CMK (cell line): ENCODE measurements around the gene KRT83.
A peak's percentile ranks its signal among the peaks of the same experiment; 100 is the strongest.
"Not testable (repeated sequence)": the region's sequence is repeated elsewhere in the genome, so short reads cannot be mapped to it uniquely, and the experiment has no call there.

Experiments used
- DNase-seq: peaks from one replicate; pipeline ENCODE4 v3.0.0-alpha.2; 2010; ENCODE audit warnings: low read depth

Gene KRT83

GRCh38 chr12:52286857-52287785 is 34.1 kb downstream of the KRT83 start:
- not testable (repeated sequence) for DNase-seq

DNA sequence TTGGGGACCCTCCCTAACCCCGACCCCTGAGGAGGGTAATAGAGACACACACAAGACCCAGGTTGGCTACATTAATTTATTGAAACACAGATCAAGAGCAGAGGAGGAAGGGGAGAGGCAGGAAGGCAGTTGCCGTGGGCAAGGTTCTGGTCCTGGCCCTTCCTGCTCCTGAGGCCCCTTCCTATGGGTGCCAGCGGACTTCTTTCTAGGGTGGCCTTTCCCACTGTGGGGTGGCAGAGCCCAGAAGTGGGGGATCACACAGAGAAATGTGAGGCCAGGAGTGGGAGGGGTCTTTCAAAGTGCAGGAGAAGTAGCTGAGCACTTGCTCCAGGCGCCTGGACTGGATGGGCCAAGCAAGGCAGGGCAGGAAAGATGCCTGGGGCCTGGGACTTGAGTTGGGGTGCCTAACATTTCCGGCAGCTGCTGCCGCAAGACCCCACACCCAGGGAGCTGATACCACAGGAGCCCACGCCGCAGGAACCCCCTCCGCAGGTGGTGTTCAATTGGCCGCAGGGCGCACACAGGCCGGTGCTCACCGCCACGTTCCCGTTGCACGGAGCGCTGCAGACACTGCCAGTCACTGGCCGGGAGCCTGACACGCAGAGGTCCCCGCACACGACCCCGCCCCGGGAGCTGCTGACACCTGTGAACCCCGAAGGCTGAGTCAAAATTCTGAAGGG is 35.2 kb downstream of the KRT83 start:
- no peak for DNase-seq

DNA sequence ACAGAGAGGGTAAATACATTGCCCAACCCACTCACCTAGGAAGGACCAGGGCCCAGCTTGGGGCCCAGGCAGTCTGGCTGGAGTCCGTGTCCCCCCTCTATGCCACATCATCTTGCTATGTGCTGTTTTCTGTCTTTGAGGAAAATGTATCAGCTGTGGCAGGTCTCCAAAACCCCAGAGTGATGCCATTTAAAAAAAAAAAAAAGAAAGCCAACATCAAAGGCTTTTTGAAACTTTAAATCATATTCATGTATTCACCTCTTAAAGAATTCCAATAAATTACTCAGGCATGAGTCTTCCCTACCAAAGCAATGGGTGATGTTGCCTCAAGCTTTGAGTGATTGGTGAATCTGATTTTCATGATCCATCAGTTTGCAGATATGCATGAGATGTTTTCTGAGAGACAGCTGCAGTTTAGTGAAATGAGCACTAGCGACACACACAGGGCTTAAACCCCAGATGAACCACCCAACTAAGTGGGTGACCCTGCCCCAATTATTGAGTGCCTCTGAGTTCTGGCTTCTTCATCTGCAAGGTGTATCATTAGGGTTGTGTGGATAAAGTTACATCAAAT is 35.9 kb downstream of the KRT83 start:
- DNase-seq = no peak

GRCh38 chr12:52284562-52285171 is 36.5 kb downstream of the KRT83 start:
- DNase-seq = no peak

DNA sequence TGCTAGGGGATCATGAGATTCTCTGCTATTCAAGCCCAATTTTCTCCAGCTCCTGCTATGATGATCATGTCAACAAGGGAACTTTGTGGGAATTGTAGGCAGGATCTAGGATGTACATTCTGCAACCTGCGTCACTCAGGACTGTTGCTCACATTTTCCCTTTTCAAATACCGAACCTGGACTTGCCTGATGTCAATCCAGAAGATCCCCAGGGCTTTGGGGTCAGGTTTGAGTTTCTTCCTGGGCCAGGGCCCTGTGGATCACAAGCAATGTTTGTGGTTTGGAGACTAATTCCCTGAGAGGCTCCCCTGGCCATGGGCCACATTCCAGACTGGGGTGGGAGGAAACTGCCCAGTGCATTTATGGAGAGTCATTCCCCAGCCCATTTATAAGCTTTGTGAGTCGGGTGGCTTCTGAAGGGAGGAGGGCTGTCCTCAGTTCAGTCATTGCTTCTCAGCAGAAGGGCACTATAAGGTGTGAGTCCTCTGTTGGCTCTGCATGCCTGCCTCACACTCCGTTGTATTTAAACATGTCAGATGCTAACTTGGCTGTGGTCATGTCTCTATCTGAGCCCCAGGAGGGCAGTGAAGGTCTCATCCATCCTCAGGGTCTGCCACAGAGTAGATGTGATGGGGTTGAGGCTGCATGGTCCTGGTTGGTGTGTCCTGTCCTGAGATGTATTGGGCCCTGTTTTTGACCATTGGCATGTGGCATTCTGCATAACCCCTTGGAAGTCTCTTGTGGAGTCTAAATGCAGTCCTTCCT is 40.2 kb downstream of the KRT83 start:
- no peak for DNase-seq

GRCh38 chr12:52280319-52280795 is 40.8 kb downstream of the KRT83 start:
- no peak for DNase-seq

DNA sequence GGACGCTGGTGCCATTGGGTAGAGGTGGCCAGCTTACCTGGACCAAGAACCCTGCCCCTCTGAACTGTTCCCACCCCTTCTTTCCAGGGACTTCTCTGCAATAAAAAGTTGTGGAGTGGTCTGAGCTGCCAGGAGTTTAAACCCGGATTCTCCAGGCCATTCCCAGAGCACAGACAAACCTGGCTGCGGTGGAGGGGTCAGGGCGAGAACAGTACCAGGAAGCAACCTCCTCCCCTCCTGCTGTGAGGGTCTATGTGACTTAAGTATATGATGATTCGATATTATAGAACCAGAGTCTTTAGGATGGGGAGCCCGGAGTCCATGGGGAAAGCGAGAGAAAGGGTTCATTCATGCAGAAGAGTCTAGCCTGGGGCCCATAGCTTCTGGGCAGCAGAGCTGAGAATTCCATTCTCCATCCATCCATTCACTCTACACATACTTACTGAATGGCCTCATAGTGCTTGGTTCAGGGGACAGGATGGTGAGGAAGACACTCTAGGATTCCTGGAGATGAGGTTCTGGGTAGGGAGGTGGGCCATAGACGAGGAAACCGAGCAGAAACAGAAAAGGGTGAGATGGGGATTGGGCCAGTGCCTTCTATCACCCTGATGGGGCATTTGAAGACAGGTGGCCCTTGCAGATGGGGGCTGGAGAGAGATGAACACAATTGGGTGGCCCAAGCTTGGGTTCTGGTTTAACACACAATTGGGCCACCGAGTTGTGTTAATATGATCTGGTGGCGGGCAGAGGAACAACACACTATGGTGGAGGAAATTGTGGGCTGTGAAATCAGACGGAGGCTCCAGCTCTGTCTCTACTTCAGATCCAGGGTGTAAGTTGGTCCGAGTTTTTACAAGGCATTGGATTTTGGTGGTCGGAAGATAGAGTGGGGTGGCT is 41.5 kb downstream of the KRT83 start:
- no peak for DNase-seq

DNA sequence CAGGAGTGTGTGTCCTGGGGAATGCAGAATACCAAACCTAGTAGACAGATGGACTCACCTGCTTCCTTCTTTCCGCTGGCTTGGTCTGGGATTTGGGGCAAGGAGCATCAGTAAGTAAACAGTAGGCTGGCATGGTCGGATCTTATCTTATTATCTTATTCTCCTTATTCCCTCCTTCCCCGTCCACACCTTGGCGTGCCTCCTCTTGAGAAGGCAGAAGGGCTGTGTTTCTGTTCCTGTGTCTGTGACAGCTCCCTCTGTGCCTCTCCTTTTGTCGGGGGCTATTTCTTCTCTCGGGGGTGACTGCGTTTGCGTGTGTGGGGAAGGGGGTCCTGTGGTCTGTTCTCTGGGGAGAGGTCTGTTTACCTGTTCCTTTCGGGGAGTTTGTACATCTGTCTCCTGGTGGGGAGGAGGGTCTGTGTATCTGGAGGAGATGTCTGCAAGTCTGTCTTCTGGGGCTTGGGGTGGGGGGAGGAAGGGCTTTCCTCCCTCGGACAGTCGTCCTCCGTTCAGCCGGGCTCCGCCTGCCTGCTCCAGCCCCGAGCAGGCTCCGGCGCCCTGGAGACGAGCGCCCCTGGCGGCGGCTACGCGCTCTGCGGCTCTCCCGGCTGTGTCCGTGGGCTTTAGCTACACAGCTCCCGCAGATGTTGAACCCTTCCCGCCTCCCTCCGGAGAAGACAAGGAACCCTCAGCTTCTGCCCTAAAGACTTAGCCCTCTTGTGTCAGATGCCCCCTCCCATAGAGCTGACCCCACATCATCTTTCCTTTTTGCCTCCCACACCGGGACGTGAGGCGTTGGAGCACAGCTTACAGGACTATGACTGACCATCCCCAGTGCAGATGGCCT is 42.4 kb downstream of the KRT83 start:
- peak; percentile 37 for DNase-seq

- DNase-seq = no peak
These were observed 43.5 kb downstream of the KRT83 start for GRCh38 chr12:52277486-52278245.

- no peak for DNase-seq
These were observed 45.5 kb downstream of the KRT83 start for GRCh38 chr12:52275686-52276085.

DNA sequence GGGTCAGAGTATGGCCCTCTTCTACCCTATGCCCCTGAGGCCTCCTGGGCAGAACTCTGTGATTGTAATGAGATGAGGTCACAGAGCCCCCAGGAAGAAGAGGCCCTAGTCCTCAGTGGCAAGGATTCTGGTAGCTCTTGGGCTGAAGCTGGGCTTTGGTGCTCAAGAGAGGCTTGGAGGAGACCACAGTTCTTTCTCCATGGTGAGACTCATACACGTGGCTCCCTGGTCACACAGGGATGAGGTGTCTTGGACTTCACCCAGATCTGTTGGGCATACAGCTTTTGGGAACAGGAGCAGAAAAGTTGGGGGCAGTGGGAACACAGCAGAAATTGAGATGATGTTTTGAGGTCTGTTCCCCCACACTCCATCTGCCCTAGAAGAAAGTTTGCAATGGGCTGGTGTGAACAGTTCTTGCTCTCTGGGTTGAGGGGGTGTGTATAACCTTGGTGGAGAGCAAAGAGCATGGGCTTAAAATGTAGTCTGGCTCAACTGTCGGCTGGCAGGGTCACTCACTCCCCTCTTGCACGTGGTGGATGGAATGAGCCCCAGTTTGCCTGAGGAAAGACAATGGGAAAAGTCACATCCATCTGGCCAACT is 46.6 kb downstream of the KRT83 start, which contains the start of gene KRT86:
TSS of gene KRT86 (plus strand) at position 125 of the 600 bp plus-strand sequence. CDS start 27,272 bp downstream, outside the sequence.
- DNase-seq = no peak

- no peak for DNase-seq
These were observed 50.0 kb downstream of the KRT83 start for GRCh38 chr12:52271158-52271557.

GRCh38 chr12:52270541-52271070 is 50.6 kb downstream of the KRT83 start:
- no peak for DNase-seq

GRCh38 chr12:52268212-52268611 is 53.0 kb downstream of the KRT83 start:
- no peak for DNase-seq

DNA sequence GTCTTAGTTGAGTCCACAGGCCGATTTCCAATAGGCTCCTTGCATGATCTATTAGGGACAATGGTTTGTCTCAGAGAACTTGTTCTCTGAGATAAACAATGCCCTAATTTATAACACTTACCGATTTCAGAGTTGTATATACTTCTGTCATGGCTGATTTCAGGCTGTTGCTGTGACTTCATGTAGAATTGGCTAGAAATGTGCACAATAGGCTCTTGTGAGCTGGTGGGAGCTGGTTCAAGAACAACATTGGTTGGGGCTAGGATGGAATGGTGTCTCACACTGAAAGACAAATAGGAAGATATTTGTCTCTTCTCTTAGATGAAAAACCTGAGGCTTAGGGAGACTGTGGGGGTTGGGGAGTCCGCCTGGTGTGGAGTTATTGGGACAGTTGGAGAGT is 53.5 kb downstream of the KRT83 start:
- DNase-seq = no peak

- DNase-seq = no peak
These were observed 53.9 kb downstream of the KRT83 start for GRCh38 chr12:52267266-52267665.

DNA sequence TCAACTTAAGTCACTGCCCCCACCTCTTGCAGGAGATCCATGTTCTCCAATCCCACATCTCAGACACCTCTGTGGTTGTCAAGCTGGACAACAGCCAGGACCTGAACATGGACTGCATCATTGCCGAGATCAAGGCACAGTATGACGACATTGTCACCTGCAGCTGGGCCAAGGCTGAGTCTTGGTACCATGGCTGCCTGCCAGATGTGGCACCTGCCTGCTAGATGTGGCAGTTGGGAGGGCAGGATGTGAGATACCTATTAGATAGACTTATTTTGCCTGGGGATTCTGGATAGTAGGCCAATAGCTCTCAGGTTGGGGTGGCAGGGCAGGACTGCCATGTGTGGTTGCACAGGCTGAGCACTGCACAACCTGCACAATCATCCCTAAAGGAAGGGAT is 54.7 kb downstream of the KRT83 start:
- no peak for DNase-seq

DNA sequence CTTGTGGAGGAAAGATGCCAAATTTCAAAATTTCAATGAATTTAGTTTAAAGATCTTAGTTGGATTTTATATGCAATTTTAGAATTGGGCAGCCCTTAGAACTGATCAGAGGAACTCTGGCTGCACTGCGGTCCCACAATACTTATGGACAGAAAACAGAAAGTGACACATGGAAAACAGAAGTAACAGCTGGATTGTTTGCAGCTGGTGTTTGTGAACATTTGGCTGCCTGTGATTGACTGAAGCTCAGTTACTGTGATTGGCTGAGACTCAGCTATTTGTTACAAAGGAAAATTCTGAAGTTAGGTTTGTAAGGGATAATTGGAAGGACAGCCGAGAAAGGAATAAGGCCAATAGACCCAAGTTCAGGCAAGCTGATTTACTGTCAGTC is 56.8 kb downstream of the KRT83 start:
- DNase-seq = no peak
